Measurements from ENCODE around the gene RAP2C.

Gene RAP2C

GRCh38 chrX:132184871-132185270 is 34.4 kb downstream of the RAP2C start:
- no peak overlapping the region for H3K4me3 ChIP-seq (ENCODE audit: low read depth, low read length)
- no peak for TF ChIP-seq CTCF (IDR thresholded peaks at IDR 0.05; ENCODE audit: borderline replicate concordance, insufficient read depth, low read depth, low read length)

DNA sequence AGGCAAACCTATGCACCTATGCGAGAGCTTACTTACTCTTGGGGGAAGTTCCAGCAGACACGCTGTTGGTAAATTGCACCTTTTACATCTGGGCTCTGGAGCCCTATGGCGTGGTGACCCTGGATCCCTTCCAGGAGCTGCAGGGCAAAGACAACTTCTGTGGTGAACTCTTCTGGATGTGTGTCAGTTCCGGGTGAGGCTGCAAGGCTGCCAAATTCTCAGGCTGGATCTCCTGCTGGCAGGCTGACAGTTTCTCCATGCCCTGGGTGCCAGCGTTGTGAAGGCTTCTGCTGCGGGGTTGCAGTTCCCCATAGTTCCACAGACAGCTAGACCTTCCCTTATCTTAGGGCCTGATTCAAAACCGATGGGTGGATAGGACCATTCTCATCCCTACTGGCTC is 37.9 kb downstream of the RAP2C start:
- no peak for TF ChIP-seq CTCF (IDR thresholded peaks at IDR 0.05; ENCODE audit: borderline replicate concordance, insufficient read depth, low read depth, low read length)
- no peak overlapping the region for H3K4me3 ChIP-seq (ENCODE audit: low read depth, low read length)

DNA sequence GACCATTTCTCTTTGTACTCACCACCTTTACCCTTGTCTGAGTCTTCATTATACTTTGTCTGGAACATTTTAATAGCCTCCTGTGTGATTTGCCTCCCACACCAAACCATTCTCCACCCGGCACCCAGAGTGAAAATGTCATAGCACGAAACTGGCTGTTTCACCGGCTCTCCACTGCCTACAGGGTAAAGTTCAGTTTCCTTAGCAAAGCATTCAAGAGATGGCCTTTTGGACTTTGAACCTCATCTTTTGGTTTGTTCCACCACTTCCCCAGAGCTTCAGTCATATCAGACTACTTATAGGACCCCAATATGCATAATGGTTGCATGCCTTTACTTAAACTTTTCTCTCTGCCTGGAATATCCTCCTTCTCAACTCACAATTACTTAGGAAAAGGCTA is 38.3 kb downstream of the RAP2C start:
- no peak for TF ChIP-seq CTCF (IDR thresholded peaks at IDR 0.05; ENCODE audit: borderline replicate concordance, insufficient read depth, low read depth, low read length)
- H3K4me3 ChIP-seq (ENCODE audit: low read depth, low read length) = no peak overlapping the region

DNA sequence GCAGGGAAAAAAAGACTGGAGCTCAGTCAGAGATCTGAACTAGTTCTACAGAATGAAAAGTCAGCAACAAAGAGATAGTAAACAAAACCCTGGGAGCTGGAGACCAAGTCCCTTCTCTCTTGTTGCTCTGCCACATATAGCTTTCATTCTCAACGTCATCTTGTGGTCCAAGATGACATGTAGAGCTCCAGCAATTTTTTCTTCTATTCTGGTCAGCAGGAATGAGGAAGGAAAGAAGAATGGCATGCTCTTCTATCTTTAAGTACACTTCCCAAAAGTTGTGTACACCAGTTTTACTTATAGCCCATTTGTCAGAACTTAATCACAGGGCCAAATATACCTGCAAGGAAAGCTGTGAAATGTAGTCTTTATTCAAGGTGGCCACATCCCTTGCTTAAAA is 45.6 kb downstream of the RAP2C start:
- TF ChIP-seq CTCF (IDR thresholded peaks at IDR 0.05; ENCODE audit: borderline replicate concordance, insufficient read depth, low read depth, low read length) = no peak
- no peak overlapping the region for H3K4me3 ChIP-seq (ENCODE audit: low read depth, low read length)

- TF ChIP-seq CTCF (IDR thresholded peaks at IDR 0.05; ENCODE audit: borderline replicate concordance, insufficient read depth, low read depth, low read length) = no peak
- H3K4me3 ChIP-seq (ENCODE audit: low read depth, low read length) = no peak overlapping the region
Observed at GRCh38 chrX:132171881-132172280, 47.4 kb downstream of the RAP2C start.

DNA sequence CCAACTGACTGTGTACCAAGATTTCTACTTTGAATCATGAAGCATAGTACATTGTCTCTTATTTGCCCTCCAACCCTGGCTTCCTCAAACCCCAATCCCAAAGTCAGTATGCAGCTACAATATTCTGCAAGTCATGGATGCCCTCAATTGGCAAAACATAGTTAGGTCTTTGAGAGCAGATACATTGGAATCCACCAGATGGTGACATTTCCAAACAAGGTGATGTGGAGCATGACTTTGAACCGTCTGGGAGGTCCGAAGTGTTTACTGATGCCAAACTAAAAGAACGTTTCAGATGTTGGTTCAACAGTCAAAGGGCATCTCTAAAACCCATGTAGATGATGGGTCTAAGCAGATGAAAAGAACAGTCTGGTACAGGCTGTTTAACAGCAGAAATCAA is 47.8 kb downstream of the RAP2C start:
- H3K4me3 ChIP-seq (ENCODE audit: low read depth, low read length) = no peak overlapping the region
- no peak for TF ChIP-seq CTCF (IDR thresholded peaks at IDR 0.05; ENCODE audit: borderline replicate concordance, insufficient read depth, low read depth, low read length)

DNA sequence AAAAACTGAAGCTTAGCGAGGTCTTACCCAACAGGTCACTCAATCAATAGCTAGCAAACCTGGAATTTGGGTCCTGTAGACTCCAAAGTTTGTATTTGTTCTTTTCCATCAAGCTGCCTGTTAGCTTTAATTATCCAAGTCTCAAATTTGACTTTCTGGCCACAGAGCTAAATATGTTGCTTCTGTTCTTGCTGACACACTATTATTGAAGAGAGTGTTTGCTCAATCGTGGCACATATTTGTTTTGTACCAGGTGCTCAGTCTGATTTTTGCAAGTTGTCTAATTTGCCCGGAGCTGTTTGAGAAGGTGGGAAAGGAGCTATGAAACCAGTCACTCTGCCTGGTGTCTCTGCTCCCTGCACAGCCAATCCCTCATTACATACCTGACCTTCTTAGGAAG is 49.7 kb downstream of the RAP2C start:
- H3K4me3 ChIP-seq (ENCODE audit: low read depth, low read length) = no peak overlapping the region
- no peak for TF ChIP-seq CTCF (IDR thresholded peaks at IDR 0.05; ENCODE audit: borderline replicate concordance, insufficient read depth, low read depth, low read length)

All from GM12875 (cell line).